ENCODE data around the gene SYNGR1. TPM values are rescaled to one million over a fixed set of nuclear protein-coding genes. Genes with fewer than 3 reads are reported as not detected.

The SYNGR1 gene
- total and polyA plus RNA-seq, 2 donors (not counting 1 experiment from before 2014, with no cell fraction given): 13.0 to 13.5 TPM

GRCh38 chr22:39381009-39381755 lies 31.4 kb downstream of the SYNGR1 start:
- Histone ChIP-seq H3K36me3 (ENCODE audit: control insufficient read depth, insufficient read depth, low read length) (no peaks in the 10 kb centered on the region), H3K4me1 (ENCODE audit: control insufficient read depth, extremely low read depth, insufficient read depth, low read length) (no peaks in the 10 kb centered on the region), H3K27ac (ENCODE audit: insufficient read depth, low read length) (no peak overlapping the region), H3K4me2 (ENCODE audit: extremely low read depth, insufficient read depth, low read length) (no peak overlapping the region), H3K79me2 (ENCODE audit: control insufficient read depth, insufficient read depth, low read length) (no peaks in the 10 kb centered on the region), H3K27me3 (ENCODE audit: control insufficient read depth, insufficient read depth, low read length) (no peaks in the 10 kb centered on the region), H3K9ac (ENCODE audit: insufficient read depth, low read length) (no peak overlapping the region), H4K20me1 (ENCODE audit: control insufficient read depth, extremely low read depth, insufficient read depth, low read length) (no peaks in the 10 kb centered on the region), H2AFZ (ENCODE audit: low read length) (no peak overlapping the region), H3K9me3 (ENCODE audit: control insufficient read depth, insufficient read depth, low read depth, low read length) (no peaks in the 10 kb centered on the region), H3K4me3 (replicated peaks in 1 of 4; ENCODE audit: control extremely low read depth in 1 of 4, insufficient read depth in 1 of 4, low read depth in 3 of 4, low read length in 4 of 4) (no peak overlapping the region)
- DNase-seq (ENCODE audit: low read depth in 2 of 2): peak in 1 of 2 donors; percentile 11
- TF ChIP-seq CTCF (conservative IDR thresholded peaks at IDR 0.05 in 1 of 2, IDR thresholded peaks at IDR 0.05 in 1 of 2; ENCODE audit: low read depth in 1 of 2, low read length in 2 of 2) (no peak), EZH2 (IDR thresholded peaks at IDR 0.05; ENCODE audit: low read length, missing control alignments) (no peak)

- no peaks in the 10 kb centered on the region for H3K9me3 ChIP-seq (ENCODE audit: control insufficient read depth, insufficient read depth, low read depth, low read length)
- no peaks in the 10 kb centered on the region for H3K27me3 ChIP-seq (ENCODE audit: control insufficient read depth, insufficient read depth, low read length)
- no peak for TF ChIP-seq CTCF (conservative IDR thresholded peaks at IDR 0.05 in 1 of 2, IDR thresholded peaks at IDR 0.05 in 1 of 2; ENCODE audit: low read depth in 1 of 2, low read length in 2 of 2)
- no peak for TF ChIP-seq EZH2 (IDR thresholded peaks at IDR 0.05; ENCODE audit: low read length, missing control alignments)
- H3K4me3 ChIP-seq (replicated peaks in 1 of 4; ENCODE audit: control extremely low read depth in 1 of 4, insufficient read depth in 1 of 4, low read depth in 3 of 4, low read length in 4 of 4): no peak overlapping the region
- no peak overlapping the region for H3K27ac ChIP-seq (ENCODE audit: insufficient read depth, low read length)
- no peak overlapping the region for H3K4me2 ChIP-seq (ENCODE audit: extremely low read depth, insufficient read depth, low read length)
- no peaks in the 10 kb centered on the region for H4K20me1 ChIP-seq (ENCODE audit: control insufficient read depth, extremely low read depth, insufficient read depth, low read length)
- no peaks in the 10 kb centered on the region for H3K79me2 ChIP-seq (ENCODE audit: control insufficient read depth, insufficient read depth, low read length)
- DNase-seq (ENCODE audit: low read depth in 2 of 2): no peak
- H3K4me1 ChIP-seq (ENCODE audit: control insufficient read depth, extremely low read depth, insufficient read depth, low read length): no peaks in the 10 kb centered on the region
- no peak overlapping the region for H3K9ac ChIP-seq (ENCODE audit: insufficient read depth, low read length)
- H3K36me3 ChIP-seq (ENCODE audit: control insufficient read depth, insufficient read depth, low read length): no peaks in the 10 kb centered on the region
- H2AFZ ChIP-seq (ENCODE audit: low read length): no peak overlapping the region
Measured at GRCh38 chr22:39381930-39382329, 32.1 kb downstream of the SYNGR1 start.

GRCh38 chr22:39382410-39382809 lies 32.6 kb downstream of the SYNGR1 start:
- no peaks in the 10 kb centered on the region for H3K79me2 ChIP-seq (ENCODE audit: control insufficient read depth, insufficient read depth, low read length)
- H3K4me2 ChIP-seq (ENCODE audit: extremely low read depth, insufficient read depth, low read length): no peak overlapping the region
- H3K4me1 ChIP-seq (ENCODE audit: control insufficient read depth, extremely low read depth, insufficient read depth, low read length): no peaks in the 10 kb centered on the region
- H3K36me3 ChIP-seq (ENCODE audit: control insufficient read depth, insufficient read depth, low read length): no peaks in the 10 kb centered on the region
- no peak for DNase-seq (ENCODE audit: low read depth in 2 of 2)
- H3K27ac ChIP-seq (ENCODE audit: insufficient read depth, low read length): no peak overlapping the region
- H3K27me3 ChIP-seq (ENCODE audit: control insufficient read depth, insufficient read depth, low read length): no peaks in the 10 kb centered on the region
- H4K20me1 ChIP-seq (ENCODE audit: control insufficient read depth, extremely low read depth, insufficient read depth, low read length): no peaks in the 10 kb centered on the region
- no peaks in the 10 kb centered on the region for H3K9me3 ChIP-seq (ENCODE audit: control insufficient read depth, insufficient read depth, low read depth, low read length)
- no peak for TF ChIP-seq CTCF (conservative IDR thresholded peaks at IDR 0.05 in 1 of 2, IDR thresholded peaks at IDR 0.05 in 1 of 2; ENCODE audit: low read depth in 1 of 2, low read length in 2 of 2)
- no peak for TF ChIP-seq EZH2 (IDR thresholded peaks at IDR 0.05; ENCODE audit: low read length, missing control alignments)
- H3K4me3 ChIP-seq (replicated peaks in 1 of 4; ENCODE audit: control extremely low read depth in 1 of 4, insufficient read depth in 1 of 4, low read depth in 3 of 4, low read length in 4 of 4): no peak overlapping the region
- no peak overlapping the region for H2AFZ ChIP-seq (ENCODE audit: low read length)
- no peak overlapping the region for H3K9ac ChIP-seq (ENCODE audit: insufficient read depth, low read length)
